BJ (cell line): Measurements from ENCODE around the gene CEP83. TPM values are rescaled to one million over a fixed set of nuclear protein-coding genes. Genes with fewer than 3 reads are reported as not detected.

Experiments
- CTCF ChIA-PET: fragments of 350-600 bp; formaldehyde crosslinking; extraction: SDS; loops from one replicate; lab custom pipeline; 2021; ENCODE audit warnings: antibody characterized with exemption, inconsistent platforms; lab: Yijun Ruan, JAX
- POLR2A ChIA-PET: fragments of 300-600 bp; sonication (Branson Sonifier 250); formaldehyde crosslinking; extraction: SDS; loops from one replicate; lab custom pipeline; 2021; ENCODE audit warnings: antibody characterized with exemption; lab: Charles Lee
- DNase-seq: peaks from one replicate; pipeline ENCODE4 v3.0.0-alpha.2; 2011; ENCODE audit warnings: low read depth
- H3K27me3 ChIP-seq: 2 replicates; pipeline ENCODE4 v1.6.0; 2011; ENCODE audit warnings: low read length; ENCODE audit not compliant: control insufficient read depth, insufficient read depth
- H3K36me3 ChIP-seq: 2 replicates; pipeline ENCODE4 v1.5.1; 2011; ENCODE audit warnings: low read length; ENCODE audit not compliant: control insufficient read depth, insufficient read depth
- H3K4me3 ChIP-seq: 2 replicates; pipeline ENCODE4 v1.5.1; 2011; ENCODE audit warnings: low read depth, mild to moderate bottlenecking, control low read depth, low read length
- polyA plus RNA-seq: library from polyadenylated mRNA; depleted of rRNA; stranded (reverse); fragments of >200 nt; gene quantifications from 2 replicates; pipeline ENCODE4 v1.2.3, GENCODE V29; 2011
- TF ChIP-seq, protein P1 (sequence below): IDR thresholded peaks from 2 replicates; pipeline ENCODE4 v1.5.1; 2011; ENCODE audit warnings: low read depth, mild to moderate bottlenecking, control low read depth, inconsistent platforms, low read length, moderate library complexity; ENCODE audit not compliant: insufficient read depth

CEP83 gene
- polyA plus RNA-seq, 1 experiment = 5.7 TPM

GRCh38 chr12:94276725-94277124 is 182.9 kb downstream of the CEP83 start:
- H3K36me3 ChIP-seq = no peaks in the 10 kb centered on the region
- TF ChIP-seq, protein P1, sequence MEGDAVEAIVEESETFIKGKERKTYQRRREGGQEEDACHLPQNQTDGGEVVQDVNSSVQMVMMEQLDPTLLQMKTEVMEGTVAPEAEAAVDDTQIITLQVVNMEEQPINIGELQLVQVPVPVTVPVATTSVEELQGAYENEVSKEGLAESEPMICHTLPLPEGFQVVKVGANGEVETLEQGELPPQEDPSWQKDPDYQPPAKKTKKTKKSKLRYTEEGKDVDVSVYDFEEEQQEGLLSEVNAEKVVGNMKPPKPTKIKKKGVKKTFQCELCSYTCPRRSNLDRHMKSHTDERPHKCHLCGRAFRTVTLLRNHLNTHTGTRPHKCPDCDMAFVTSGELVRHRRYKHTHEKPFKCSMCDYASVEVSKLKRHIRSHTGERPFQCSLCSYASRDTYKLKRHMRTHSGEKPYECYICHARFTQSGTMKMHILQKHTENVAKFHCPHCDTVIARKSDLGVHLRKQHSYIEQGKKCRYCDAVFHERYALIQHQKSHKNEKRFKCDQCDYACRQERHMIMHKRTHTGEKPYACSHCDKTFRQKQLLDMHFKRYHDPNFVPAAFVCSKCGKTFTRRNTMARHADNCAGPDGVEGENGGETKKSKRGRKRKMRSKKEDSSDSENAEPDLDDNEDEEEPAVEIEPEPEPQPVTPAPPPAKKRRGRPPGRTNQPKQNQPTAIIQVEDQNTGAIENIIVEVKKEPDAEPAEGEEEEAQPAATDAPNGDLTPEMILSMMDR = no peak
- no peaks in the 10 kb centered on the region for H3K27me3 ChIP-seq
- POLR2A ChIA-PET = no interaction called here
- CTCF ChIA-PET = interaction anchor here (1.9 kb wide), 1 partner anchor 13 kb away, joined by 5 read pairs; no protein-coding TSS in a partner anchor
- no peak for DNase-seq
- no peak overlapping the region for H3K4me3 ChIP-seq

DNA sequence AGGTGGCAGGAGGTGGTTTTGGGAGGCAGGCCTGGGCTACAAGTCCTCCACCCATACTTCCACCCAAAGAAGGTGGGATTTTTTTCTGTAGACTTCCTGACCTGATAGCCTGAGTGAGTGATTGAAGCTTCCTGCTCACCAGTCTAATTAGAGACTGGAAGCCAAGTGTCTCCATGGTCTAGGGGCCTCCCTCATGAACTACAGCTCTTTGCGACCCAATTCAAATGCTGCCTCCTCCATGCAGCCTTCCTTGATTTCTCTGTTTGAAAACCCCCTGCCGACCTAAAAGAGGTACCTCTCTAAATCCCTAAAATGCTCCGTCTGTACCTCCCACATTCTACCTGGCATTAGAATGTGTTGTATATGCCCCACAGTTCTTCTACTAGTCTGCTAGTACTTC is 186.4 kb downstream of the CEP83 start:
- no peaks in the 10 kb centered on the region for H3K27me3 ChIP-seq
- TF ChIP-seq, protein P1 = no peak
- DNase-seq = no peak
- ChIA-PET CTCF (interaction anchor here (0.6 kb wide), 1 partner anchor 107 kb away, joined by 3 read pairs; no protein-coding TSS in a partner anchor), POLR2A (no interaction called here)
- H3K36me3 ChIP-seq = no peaks in the 10 kb centered on the region
- H3K4me3 ChIP-seq = no peak overlapping the region

GRCh38 chr12:94272280-94272679 is 187.4 kb downstream of the CEP83 start:
- no peaks in the 10 kb centered on the region for H3K36me3 ChIP-seq
- H3K4me3 ChIP-seq = no peak overlapping the region
- CTCF ChIA-PET = no interaction called here
- POLR2A ChIA-PET = no interaction called here
- TF ChIP-seq, protein P1 = no peak
- no peak for DNase-seq
- no peaks in the 10 kb centered on the region for H3K27me3 ChIP-seq

DNA sequence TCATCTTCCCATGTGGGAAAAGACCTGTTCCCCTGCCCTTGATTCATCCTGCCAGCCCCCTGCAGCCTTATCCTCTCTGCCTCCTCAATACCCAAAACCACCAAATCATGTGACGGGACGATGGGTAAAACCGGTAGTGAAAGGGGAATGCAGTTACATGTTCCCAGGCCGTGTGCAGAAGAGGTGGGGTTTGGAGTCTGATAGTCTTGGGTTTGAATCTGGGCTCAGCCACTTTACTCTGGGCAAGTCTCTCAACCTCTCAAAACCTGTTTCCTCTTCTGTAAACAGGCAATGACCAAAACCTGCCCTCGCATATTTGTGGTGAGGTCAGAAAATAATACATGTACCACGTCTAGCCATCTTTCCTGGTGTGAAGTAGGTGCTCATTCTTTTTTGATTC is 188.3 kb downstream of the CEP83 start:
- TF ChIP-seq, protein P1 = no peak
- Histone ChIP-seq H3K27me3 (no peaks in the 10 kb centered on the region), H3K36me3 (no peaks in the 10 kb centered on the region), H3K4me3 (no peak overlapping the region)
- POLR2A ChIA-PET = no interaction called here
- DNase-seq = no peak
- CTCF ChIA-PET = interaction anchor here (1.1 kb wide), 1 partner anchor 14 kb away, joined by 3 read pairs; no protein-coding TSS in a partner anchor

DNA sequence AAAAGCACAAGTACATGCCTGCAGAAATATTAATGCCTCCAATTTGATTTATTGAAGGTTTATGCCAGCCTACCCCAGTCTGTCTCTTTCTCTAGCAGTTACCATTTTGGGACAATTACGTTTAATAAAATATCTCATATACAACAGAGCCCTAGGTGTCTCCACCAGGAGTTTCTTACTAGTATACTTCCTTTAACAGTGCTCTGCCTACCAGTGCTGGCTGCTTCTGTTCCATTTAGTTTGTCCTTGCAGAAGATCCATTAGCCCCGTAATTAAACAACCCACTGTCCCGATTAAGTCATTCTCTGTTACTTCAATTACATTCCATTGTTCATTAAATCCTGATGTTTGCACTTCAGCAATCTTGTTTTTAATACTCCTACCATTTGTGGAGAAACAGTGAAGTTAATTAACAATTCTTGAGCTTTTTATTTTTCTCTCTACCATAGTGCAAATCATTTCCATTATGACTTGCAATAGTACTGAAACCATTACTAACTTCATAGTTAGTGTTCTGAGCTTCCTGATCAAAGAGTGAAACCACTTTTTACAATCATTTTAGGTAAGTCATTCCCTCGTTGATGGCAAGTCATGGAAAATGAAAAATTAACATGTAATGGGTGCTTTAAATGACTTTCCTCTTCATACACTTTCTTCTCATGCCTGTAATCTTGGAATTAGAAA is 190.2 kb downstream of the CEP83 start:
- Histone ChIP-seq H3K36me3 (no peaks in the 10 kb centered on the region), H3K4me3 (no peak overlapping the region), H3K27me3 (no peaks in the 10 kb centered on the region)
- CTCF ChIA-PET = no interaction called here
- TF ChIP-seq, protein P1 = no peak
- DNase-seq = no peak
- POLR2A ChIA-PET = interaction anchor here (0.6 kb wide), 1 partner anchor 23 kb away, joined by 3 read pairs; no protein-coding TSS in a partner anchor
